Endothelial cell of hepatic sinusoid (primary cell): ENCODE measurements around the gene RANGAP1.

Experiments used
- in situ Hi-C: cut with HindIII; loops from 2 replicates; pipeline ENCODE4 v1.10.0; 2017; ENCODE audit warnings: low sequenced_read_pairs

The RANGAP1 gene, protein sequence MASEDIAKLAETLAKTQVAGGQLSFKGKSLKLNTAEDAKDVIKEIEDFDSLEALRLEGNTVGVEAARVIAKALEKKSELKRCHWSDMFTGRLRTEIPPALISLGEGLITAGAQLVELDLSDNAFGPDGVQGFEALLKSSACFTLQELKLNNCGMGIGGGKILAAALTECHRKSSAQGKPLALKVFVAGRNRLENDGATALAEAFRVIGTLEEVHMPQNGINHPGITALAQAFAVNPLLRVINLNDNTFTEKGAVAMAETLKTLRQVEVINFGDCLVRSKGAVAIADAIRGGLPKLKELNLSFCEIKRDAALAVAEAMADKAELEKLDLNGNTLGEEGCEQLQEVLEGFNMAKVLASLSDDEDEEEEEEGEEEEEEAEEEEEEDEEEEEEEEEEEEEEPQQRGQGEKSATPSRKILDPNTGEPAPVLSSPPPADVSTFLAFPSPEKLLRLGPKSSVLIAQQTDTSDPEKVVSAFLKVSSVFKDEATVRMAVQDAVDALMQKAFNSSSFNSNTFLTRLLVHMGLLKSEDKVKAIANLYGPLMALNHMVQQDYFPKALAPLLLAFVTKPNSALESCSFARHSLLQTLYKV

GRCh38 chr22:41285820-41286638, at the start of gene RANGAP1:
Gene RANGAP1, minus strand, starts transcription at chr22:41286187. Its CDS starts 5,143 bp downstream, at chr22:41281044.
- in situ Hi-C loops: no loop called here

GRCh38 chr22:41334951-41335635, 49.1 kb upstream of the RANGAP1 start:
- in situ Hi-C loops: no loop called here

DNA sequence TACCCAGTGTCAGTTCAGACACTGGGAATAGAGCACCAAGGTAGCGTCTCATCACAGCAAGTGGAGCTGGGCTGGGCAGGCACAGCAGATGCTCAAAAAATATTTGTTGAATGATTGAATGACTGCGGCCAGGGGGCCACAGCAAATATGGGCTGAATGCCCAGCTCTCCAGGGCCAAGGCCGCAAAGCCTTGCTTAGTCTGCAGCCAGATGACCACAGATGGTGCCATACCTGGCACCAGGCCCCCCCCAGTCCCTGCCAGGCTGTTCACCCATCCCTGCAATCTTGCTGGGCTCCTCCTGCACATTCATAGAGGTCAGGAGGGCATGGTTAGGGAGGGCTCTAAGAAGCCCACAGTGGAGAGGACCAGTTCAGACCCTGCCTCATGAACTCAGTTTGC, 48.2 kb upstream of the RANGAP1 start:
- in situ Hi-C loops: no loop called here

- in situ Hi-C loops: no loop called here
These were observed 47.8 kb upstream of the RANGAP1 start for GRCh38 chr22:41333806-41334205.

GRCh38 chr22:41332217-41332939, 46.4 kb upstream of the RANGAP1 start:
- in situ Hi-C loops: no loop called here

- in situ Hi-C loops: no loop called here
These were observed 44.2 kb upstream of the RANGAP1 start for GRCh38 chr22:41330169-41330568.

- in situ Hi-C loops: no loop called here
These were observed 41.1 kb upstream of the RANGAP1 start for GRCh38 chr22:41327124-41327523.

DNA sequence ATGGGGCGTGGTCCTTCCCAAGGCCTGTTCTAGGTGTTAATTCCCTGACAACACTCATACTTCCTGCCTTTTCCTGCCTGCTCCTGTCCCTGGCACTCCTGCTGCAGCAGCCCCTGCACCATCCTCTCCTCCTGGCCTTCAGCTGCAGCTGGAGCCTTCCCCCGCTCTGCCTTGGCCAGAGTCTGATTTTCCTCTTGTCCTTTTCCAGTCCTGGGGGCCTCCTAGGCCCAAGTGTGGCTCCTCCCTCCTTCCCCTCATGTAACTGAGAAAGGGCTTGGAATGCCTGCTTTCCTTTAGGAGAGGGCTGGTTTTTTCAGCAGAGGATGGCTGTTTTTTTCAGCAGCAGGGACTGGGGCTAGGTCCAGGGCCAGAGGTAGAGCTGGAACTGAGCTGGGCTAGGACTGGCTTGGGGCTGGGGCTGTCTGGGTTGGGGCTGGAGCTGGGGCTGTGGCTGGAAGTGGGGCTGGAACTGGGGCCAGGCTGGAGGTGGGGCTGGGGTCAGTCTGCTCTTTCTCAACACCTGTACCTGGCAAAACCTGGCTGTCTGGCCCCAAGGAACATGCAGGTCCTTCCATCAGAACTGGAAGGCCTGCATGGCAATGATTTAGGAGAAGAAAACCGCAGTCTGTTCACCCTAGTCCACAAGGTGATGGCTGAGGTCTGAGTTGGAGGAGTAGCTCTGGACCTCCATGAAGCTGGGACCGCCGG, 39.0 kb upstream of the RANGAP1 start:
- in situ Hi-C loops: no loop called here

- in situ Hi-C loops: no loop called here
These were observed 34.6 kb upstream of the RANGAP1 start for GRCh38 chr22:41320416-41321240.

DNA sequence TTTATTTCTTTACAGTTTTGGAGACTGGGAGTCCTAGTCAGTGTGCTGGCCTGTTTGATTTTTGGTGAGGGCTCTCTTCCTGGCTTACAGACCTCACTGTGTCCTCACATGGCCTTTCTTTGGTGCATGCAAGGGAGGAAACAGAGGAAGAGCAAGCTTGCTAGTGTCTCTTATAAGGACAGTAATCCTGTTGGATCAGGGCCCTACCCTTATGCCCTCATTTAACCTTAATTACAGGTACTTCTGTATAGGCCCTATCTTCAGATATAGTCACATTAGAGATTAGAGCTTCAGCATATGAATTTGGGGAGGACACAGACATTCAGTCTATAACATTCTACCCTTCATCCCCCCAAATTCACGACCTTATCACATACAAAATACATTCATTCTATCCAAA, 29.6 kb upstream of the RANGAP1 start:
- in situ Hi-C loops: no loop called here

GRCh38 chr22:41314821-41315220, 28.8 kb upstream of the RANGAP1 start:
- in situ Hi-C loops: no loop called here

GRCh38 chr22:41311487-41311886, 25.5 kb upstream of the RANGAP1 start:
- in situ Hi-C loops: no loop called here

- in situ Hi-C loops: no loop called here
These were observed 24.3 kb upstream of the RANGAP1 start for GRCh38 chr22:41310336-41310735.

DNA sequence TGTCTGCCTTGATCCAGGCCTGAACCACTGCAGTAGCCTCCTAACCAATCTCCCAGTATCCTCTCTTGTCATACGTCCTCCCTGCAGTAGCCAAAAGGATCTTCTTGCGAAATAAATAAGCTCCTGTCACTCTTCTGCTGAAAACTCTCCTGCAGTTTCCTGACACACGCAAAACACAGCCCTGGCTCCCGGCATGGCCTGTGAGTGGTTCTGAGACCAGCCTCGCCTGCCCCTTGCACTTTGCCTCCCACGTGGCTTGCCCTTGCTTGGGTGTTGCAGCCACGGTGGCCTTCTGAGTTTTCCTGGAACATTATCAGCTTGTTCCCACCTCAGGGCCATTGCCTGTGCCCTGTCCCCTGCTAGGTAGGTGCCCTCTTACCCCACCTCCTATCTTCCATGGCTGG, 22.6 kb upstream of the RANGAP1 start:
- in situ Hi-C loops: no loop called here

- in situ Hi-C loops: no loop called here
These were observed 22.1 kb upstream of the RANGAP1 start for GRCh38 chr22:41308054-41308453.

DNA sequence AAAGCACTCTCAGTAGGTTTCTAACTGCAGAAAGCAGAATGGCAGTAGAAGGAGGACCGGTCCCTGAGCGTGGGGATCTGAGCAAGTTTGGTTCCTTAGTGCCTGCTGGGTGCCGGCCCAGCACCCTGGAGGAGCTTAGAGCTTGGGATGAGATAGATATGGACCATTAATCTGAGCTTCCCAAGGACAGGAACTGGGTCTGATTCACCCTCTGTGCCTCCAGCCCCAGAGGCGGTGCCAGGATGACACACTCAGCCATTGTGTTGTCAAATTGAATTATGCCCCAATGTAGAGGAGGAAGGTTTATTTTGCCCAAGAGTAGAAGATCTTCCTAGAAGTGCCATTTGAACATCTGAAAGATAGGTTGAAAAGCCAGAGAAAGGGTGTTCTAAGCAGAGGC, 19.7 kb upstream of the RANGAP1 start:
- in situ Hi-C loops: no loop called here

- in situ Hi-C loops: no loop called here
These were observed 16.8 kb upstream of the RANGAP1 start for GRCh38 chr22:41302811-41303210.

GRCh38 chr22:41302021-41302767, 16.2 kb upstream of the RANGAP1 start:
- in situ Hi-C loops: no loop called here
